Measurements from ENCODE around the gene USE1.

USE1 gene

DNA sequence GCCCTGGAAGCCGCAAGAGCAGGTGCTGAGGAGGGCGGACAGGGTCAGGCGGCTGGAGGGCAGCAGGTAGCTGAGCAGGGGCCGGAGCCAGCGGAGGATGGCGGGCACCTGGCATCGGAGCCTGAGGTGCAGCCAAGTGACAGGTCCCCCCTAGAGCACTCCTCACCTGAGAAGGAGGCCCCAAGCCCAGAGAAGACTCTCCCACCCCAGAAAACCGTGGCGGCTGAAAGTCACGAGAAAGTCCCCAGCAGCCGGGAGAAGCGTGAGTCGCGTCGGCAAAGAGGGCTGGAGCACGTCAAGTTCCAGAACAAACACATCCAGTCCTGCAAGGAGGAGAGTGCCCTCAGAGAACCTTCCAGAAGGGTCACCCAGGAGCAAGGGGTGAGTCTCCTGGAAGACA is 20.5 kb upstream of the USE1 start:
- H3K27ac Mint-ChIP-seq: no peak overlapping the region

DNA sequence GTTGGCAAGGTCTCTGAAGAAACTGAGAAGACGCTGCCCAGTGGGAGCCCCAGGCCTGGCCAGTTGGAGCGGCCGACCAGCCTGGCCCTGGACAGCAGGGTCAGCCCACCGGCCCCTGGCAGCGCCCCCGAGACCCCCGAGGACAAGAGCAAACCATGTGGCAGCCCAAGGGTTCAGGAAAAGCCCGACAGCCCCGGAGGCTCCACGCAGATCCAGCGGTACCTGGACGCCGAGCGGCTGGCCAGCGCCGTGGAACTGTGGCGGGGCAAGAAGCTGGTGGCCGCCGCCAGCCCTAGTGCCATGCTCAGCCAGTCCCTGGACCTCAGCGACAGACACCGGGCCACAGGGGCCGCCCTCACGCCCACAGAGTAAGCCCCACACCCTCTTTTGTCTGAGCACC is 20.1 kb upstream of the USE1 start:
- DNase-seq: no peak
- H3K4me3 Mint-ChIP-seq: no peak overlapping the region
- H3K4me1 Mint-ChIP-seq: no peaks in the 10 kb centered on the region
- CTCF ChIA-PET: no interaction called here
- no peaks in the 10 kb centered on the region for H3K9me3 Mint-ChIP-seq
- no peaks in the 10 kb centered on the region for H3K27me3 Mint-ChIP-seq
- H3K36me3 Mint-ChIP-seq: peaks cover 58% of the 10 kb centered on the region
- no peak overlapping the region for H3K27ac Mint-ChIP-seq

More for the DNA sequence above, 20.5 kb upstream of the USE1 start:
- Mint-ChIP-seq H3K9me3 (no peaks in the 10 kb centered on the region), H3K27me3 (no peaks in the 10 kb centered on the region), H3K4me3 (no peak overlapping the region), H3K36me3 (peaks cover 57% of the 10 kb centered on the region), H3K4me1 (no peaks in the 10 kb centered on the region)
- no peak for DNase-seq
- CTCF ChIA-PET: no interaction called here

DNA sequence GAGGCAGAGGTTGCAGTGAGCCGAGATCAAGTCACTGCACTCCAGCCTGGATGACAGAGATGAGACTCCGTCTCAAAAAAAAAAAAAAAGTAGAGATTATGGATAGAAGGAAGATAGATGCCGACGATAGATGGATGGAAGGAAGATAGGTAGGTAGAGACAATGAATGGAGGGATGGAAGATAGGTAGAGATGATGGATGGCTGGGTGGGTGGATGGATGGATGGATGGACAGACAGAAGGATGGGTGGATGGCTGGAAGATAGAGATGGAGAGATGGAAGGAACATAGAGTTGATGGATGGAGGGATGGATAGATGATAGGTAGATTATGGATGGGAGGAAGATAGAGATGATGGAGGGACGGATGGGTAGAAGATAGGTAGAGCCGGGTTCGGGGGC is 18.5 kb upstream of the USE1 start:
- no peak overlapping the region for H3K27ac Mint-ChIP-seq

DNA sequence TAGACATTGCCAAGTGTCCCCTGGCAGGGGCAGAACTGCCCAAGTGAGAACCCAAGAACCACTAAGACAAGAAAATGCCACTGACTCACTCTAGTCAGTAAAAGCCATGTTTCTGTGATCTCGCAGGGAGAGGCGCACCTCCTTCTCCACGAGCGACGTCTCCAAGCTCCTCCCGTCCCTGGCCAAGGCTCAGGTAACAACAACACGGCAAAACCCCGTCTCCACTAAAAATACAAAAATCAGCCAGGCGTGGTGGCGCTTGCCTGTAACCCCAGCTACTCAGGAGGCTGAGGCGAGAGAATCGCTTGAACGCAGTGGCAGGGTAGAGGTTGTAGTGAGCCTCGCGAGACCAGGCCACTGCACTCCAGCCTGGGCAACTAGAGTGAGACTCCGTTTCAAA is 17.5 kb upstream of the USE1 start:
- no peak overlapping the region for H3K27ac Mint-ChIP-seq
- CTCF ChIA-PET: no interaction called here
- H3K4me3 Mint-ChIP-seq: no peak overlapping the region

More for the DNA sequence above, 18.5 kb upstream of the USE1 start:
- no peaks in the 10 kb centered on the region for H3K9me3 Mint-ChIP-seq
- CTCF ChIA-PET: no interaction called here
- no peaks in the 10 kb centered on the region for H3K4me1 Mint-ChIP-seq
- H3K4me3 Mint-ChIP-seq: no peak overlapping the region
- no peaks in the 10 kb centered on the region for H3K27me3 Mint-ChIP-seq
- H3K36me3 Mint-ChIP-seq: peaks cover 63% of the 10 kb centered on the region
- DNase-seq: no peak

DNA sequence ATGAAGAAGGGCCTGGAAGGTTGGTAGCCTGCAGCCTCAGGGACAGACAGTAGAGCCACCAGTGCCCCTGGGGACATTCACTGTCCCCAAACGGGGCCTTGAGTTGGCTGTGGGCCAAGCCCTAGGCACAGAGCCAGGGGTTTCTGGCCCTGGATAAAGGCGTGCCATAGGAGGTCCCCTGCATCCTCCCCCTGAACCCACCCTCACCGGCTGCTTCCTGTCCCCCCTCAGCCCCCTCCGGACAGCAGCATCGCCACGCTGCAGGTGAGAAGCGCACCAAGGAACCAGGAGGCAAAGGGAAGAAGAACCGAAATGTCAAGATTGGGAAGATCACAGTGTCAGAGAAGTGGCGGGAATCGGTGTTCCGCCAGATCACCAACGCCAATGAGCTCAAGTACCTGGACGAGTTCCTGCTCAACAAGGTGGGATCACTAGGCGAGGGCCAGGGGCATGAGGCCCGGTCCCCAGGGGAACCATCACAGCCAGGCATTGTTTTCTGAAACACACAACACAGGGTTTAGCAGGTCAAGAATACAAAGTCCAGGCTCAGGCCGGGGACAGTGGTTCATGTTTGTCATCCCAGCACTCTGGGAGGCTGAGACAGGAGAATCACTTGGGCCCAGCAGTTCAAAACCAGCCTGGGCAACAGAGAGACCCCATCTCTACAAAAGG is 14.6 kb upstream of the USE1 start:
- H3K36me3 Mint-ChIP-seq: peaks cover 73% of the 10 kb centered on the region
- no peak for DNase-seq

More for the DNA sequence above, 17.5 kb upstream of the USE1 start:
- Mint-ChIP-seq H3K27me3 (no peaks in the 10 kb centered on the region), H3K36me3 (peaks cover 68% of the 10 kb centered on the region), H3K4me1 (no peaks in the 10 kb centered on the region), H3K9me3 (no peaks in the 10 kb centered on the region)
- no peak for DNase-seq

GRCh38 chr19:17202249-17202648 is 12.9 kb upstream of the USE1 start:
- Mint-ChIP-seq H3K27ac (no peak overlapping the region), H3K9me3 (no peaks in the 10 kb centered on the region), H3K36me3 (peaks cover 74% of the 10 kb centered on the region), H3K4me3 (no peak overlapping the region), H3K27me3 (no peaks in the 10 kb centered on the region), H3K4me1 (no peaks in the 10 kb centered on the region)
- DNase-seq: peak; percentile 37
- CTCF ChIA-PET: no interaction called here

More for the DNA sequence above, 14.6 kb upstream of the USE1 start:
- no peaks in the 10 kb centered on the region for H3K27me3 Mint-ChIP-seq
- H3K4me1 Mint-ChIP-seq: no peaks in the 10 kb centered on the region
- H3K4me3 Mint-ChIP-seq: no peak overlapping the region
- CTCF ChIA-PET: no interaction called here
- no peaks in the 10 kb centered on the region for H3K9me3 Mint-ChIP-seq
- no peak overlapping the region for H3K27ac Mint-ChIP-seq

DNA sequence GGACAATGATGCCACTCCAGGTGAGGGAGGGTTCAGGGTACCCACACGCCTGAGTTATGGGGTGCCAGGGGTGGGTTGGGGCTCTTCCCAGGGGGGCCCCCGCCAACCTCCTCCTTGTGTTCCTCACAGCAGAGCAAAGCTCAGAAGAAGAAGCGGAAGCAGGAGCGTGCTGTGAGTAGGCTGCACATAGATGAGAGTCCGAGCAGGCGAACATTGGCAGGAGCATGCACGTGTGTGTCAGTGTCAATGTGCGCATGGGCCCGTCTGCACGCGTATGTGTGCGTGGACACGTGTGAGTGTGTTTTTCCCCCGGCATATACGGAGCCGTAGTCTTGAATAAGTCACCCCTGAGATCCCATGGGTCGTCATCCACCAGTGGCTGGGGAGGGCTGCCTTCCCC is 12.4 kb upstream of the USE1 start:
- Mint-ChIP-seq H3K4me1 (no peaks in the 10 kb centered on the region), H3K27ac (peak overlapping the region; percentile 55), H3K36me3 (peaks cover 73% of the 10 kb centered on the region), H3K4me3 (no peak overlapping the region), H3K9me3 (no peaks in the 10 kb centered on the region), H3K27me3 (no peaks in the 10 kb centered on the region)
- CTCF ChIA-PET: no interaction called here
- DNase-seq: no peak

DNA sequence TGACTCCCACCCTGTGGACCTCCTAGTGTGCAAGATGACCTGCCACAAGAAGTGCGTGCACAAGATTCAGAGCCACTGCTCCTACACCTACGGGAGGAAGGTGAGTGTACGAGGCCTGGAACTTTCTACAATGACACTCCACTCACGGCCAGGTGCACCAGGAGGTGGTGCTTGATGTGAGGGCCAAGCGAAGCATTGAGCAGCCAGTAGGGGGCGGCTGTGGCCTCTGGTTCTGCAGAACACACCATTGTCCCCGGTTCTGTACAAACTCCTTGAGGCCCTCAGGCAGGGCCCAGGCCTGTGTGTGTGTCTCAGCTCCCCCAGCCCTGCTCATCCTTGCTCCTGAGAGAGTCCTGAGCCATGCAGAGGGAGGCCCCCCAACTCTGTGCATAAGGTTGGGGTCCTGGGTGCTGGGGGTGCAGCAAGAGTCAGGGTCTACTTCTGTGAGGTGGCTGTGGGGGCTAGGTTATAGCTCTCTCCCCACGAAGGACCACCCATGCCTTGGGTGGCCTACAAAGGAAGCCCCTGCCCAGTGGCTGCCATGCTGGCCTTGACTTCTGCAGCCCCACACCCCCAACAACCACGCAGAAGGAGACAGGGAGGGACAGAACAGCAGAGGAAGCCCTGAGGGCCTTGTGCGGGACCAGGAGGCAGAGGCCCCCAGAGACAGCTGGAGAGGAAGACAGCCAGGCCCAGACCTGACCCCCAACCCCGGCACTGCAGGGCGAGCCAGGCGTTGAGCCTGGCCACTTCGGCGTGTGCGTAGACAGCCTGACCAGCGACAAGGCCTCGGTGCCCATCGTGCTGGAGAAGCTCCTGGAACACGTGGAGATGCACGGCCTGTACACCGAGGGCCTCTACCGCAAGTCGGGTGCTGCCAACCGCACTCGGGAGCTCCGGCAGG is 9.7 kb upstream of the USE1 start:
- peaks cover 73% of the 10 kb centered on the region for H3K36me3 Mint-ChIP-seq
- no peak overlapping the region for H3K4me3 Mint-ChIP-seq
- peak; percentile 78 for DNase-seq
- H3K9me3 Mint-ChIP-seq: no peaks in the 10 kb centered on the region
- no peaks in the 10 kb centered on the region for H3K27me3 Mint-ChIP-seq
- H3K4me1 Mint-ChIP-seq: peaks cover 14% of the 10 kb centered on the region
- peak overlapping the region; percentile 24 for H3K27ac Mint-ChIP-seq
- CTCF ChIA-PET: interaction anchor here (0.7 to 2.1 kb wide), 2 partner anchors 32 to 77 kb away, joined by 3 to 7 read pairs; no protein-coding TSS in a partner anchor

- CTCF ChIA-PET: interaction anchor here (2.1 kb wide), 1 partner anchor 76 kb away, joined by 7 read pairs; no protein-coding TSS in a partner anchor
- peaks cover 61% of the 10 kb centered on the region for H3K36me3 Mint-ChIP-seq
- no peak overlapping the region for H3K4me3 Mint-ChIP-seq
- peaks cover 14% of the 10 kb centered on the region for H3K4me1 Mint-ChIP-seq
- H3K9me3 Mint-ChIP-seq: no peaks in the 10 kb centered on the region
- DNase-seq: no peak
- H3K27ac Mint-ChIP-seq: no peak overlapping the region
- no peaks in the 10 kb centered on the region for H3K27me3 Mint-ChIP-seq
Measured at GRCh38 chr19:17206736-17207581, 8.2 kb upstream of the USE1 start.

DNA sequence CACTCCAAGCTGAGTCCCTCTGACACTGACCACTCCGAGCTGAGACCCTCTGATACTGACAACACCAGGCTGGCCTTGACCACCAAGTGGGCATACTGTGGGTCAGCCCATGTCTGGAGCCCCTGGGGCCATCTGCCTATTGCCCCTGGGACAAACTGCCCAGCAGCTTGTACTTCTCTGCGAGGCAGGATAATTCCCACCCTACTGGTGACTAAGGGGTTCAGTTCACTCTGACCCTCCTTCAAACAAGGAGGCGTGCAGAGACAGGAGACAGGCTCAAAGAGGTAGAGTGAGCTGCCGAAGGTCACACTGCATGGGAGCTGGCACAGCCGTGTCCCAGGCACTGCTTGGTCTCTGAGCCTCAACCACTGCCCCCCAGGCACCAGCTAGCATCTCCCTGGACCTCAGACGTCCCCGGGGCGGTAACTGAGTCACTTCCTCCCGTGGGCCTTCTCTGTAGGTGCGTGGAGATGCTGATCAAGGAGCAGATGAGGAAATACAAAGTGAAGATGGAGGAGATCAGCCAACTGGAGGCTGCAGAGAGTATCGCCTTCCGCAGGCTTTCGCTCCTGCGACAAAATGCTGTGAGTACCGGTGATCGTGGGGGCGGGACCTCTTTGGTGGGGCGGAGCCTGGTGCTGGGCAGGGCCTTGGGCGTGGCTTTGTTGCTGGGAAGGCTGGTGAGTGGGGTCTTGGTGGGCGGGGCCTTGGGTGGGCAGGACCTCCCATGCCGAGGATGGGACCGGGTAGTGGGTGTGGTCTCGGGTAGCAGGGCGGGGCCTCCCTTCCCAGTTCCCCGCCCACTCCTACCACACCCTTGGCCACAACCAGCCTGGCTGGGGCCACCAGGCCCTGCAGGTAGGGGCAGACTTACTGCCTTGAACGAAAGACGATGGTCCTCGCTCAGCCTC is 5.8 kb upstream of the USE1 start:
- no peaks in the 10 kb centered on the region for H3K9me3 Mint-ChIP-seq
- no peak overlapping the region for H3K4me3 Mint-ChIP-seq
- H3K4me1 Mint-ChIP-seq: peaks cover 16% of the 10 kb centered on the region
- H3K27me3 Mint-ChIP-seq: no peaks in the 10 kb centered on the region
- DNase-seq: peak; percentile 55
- H3K36me3 Mint-ChIP-seq: peaks cover 53% of the 10 kb centered on the region
- H3K27ac Mint-ChIP-seq: peak overlapping the region; percentile 78
- CTCF ChIA-PET: no interaction called here

GRCh38 chr19:17210296-17210695 is 4.9 kb upstream of the USE1 start:
- no peak for DNase-seq
- no peak overlapping the region for H3K4me3 Mint-ChIP-seq
- peak overlapping the region; percentile 83 for H3K27ac Mint-ChIP-seq
- no peaks in the 10 kb centered on the region for H3K27me3 Mint-ChIP-seq
- peaks cover 51% of the 10 kb centered on the region for H3K36me3 Mint-ChIP-seq
- no peaks in the 10 kb centered on the region for H3K9me3 Mint-ChIP-seq
- CTCF ChIA-PET: no interaction called here
- peaks cover 25% of the 10 kb centered on the region for H3K4me1 Mint-ChIP-seq

GRCh38 chr19:17211547-17212446 is 3.4 kb upstream of the USE1 start:
- H3K4me1 Mint-ChIP-seq: peaks cover 33% of the 10 kb centered on the region
- CTCF ChIA-PET: no interaction called here
- H3K4me3 Mint-ChIP-seq: no peak overlapping the region
- no peak for DNase-seq
- peaks cover 48% of the 10 kb centered on the region for H3K36me3 Mint-ChIP-seq
- H3K27me3 Mint-ChIP-seq: no peaks in the 10 kb centered on the region
- H3K9me3 Mint-ChIP-seq: no peaks in the 10 kb centered on the region
- no peak overlapping the region for H3K27ac Mint-ChIP-seq

GRCh38 chr19:17213334-17213733 is 1.8 kb upstream of the USE1 start:
- H3K27ac Mint-ChIP-seq: peak overlapping the region; percentile 33

More at GRCh38 chr19:17213334-17213733, 1.8 kb upstream of the USE1 start:
- CTCF ChIA-PET: interaction anchor here (1.9 kb wide), 1 partner anchor 21 kb away, joined by 5 read pairs; no protein-coding TSS in a partner anchor
- H3K27me3 Mint-ChIP-seq: no peaks in the 10 kb centered on the region
- no peak for DNase-seq
- no peak overlapping the region for H3K4me3 Mint-ChIP-seq
- peaks cover 35% of the 10 kb centered on the region for H3K4me1 Mint-ChIP-seq
- peaks cover 57% of the 10 kb centered on the region for H3K36me3 Mint-ChIP-seq
- H3K9me3 Mint-ChIP-seq: no peaks in the 10 kb centered on the region

All from activated naive CD4-positive, alpha-beta T cell treated with anti-CD3 and anti-CD28 coated beads, Interleukin-2, amount 10 ng/mL, durations not matched to agents 7 days and 5 days (primary cell).